Measurements from ENCODE around the gene OCEL1. TPM values are rescaled to one million over a fixed set of nuclear protein-coding genes. Genes with fewer than 3 reads are reported as not detected.

OCEL1 gene
- polyA plus RNA-seq, 4 donors, result 24.0 to 93.7 (median 50.9) TPM

GRCh38 chr19:17242431-17243208, 16.6 kb downstream of the OCEL1 start:
- 64 to 74% (median 66%) methylated on average over 7 to 8 of the region's 8 CpGs for WGBS, 3 donors
- H3K4me1 ChIP-seq (ENCODE audit: control insufficient read depth in 3 of 3, insufficient read depth in 2 of 3, low read depth in 1 of 3, low read length in 2 of 3), result peaks cover 3 to 45% (median 4%) of the 10 kb centered on the region in 3 donors
- H3K9me3 ChIP-seq (ENCODE audit: control insufficient read depth in 2 of 2, insufficient read depth in 1 of 2, low read depth in 1 of 2, low read length in 1 of 2), result no peaks in the 10 kb centered on the region
- H3K36me3 ChIP-seq (ENCODE audit: control insufficient read depth in 3 of 3, insufficient read depth in 2 of 3, low read depth in 1 of 3, low read length in 3 of 3), result peaks cover 0 to 40% (median 12%) of the 10 kb centered on the region in 3 donors
- peak overlapping the region; percentile 8 to 91 (median 85) for H3K27ac ChIP-seq (ENCODE audit: low read depth in 1 of 3, low read length in 2 of 3)
- no peak for DNase-seq
- no peaks in the 10 kb centered on the region for H3K27me3 ChIP-seq (ENCODE audit: control insufficient read depth in 3 of 3, insufficient read depth in 3 of 3, low read length in 3 of 3)
- FAIRE-seq, result no peak
- H3K4me3 ChIP-seq (ENCODE audit: low read depth in 1 of 3, low read length in 3 of 3), result peak overlapping the region in 2 of 3 donors; percentile 93 to 98

- H3K4me1 ChIP-seq (ENCODE audit: control insufficient read depth in 3 of 3, insufficient read depth in 2 of 3, low read depth in 1 of 3, low read length in 2 of 3), result peaks cover 3 to 51% (median 4%) of the 10 kb centered on the region in 3 donors
- no peaks in the 10 kb centered on the region for H3K27me3 ChIP-seq (ENCODE audit: control insufficient read depth in 3 of 3, insufficient read depth in 3 of 3, low read length in 3 of 3)
- H3K27ac ChIP-seq (ENCODE audit: low read depth in 1 of 3, low read length in 2 of 3), result peak overlapping the region; percentile 83 to 91 (median 85)
- peak; percentile 72 to 79 for DNase-seq
- FAIRE-seq, result no peak
- WGBS, 3 donors, result 24 to 41% (median 27%) methylated on average over 8 of the region's 8 CpGs
- H3K36me3 ChIP-seq (ENCODE audit: control insufficient read depth in 3 of 3, insufficient read depth in 2 of 3, low read depth in 1 of 3, low read length in 3 of 3), result peaks cover 0 to 33% (median 7%) of the 10 kb centered on the region in 3 donors
- H3K4me3 ChIP-seq (ENCODE audit: low read depth in 1 of 3, low read length in 3 of 3), result peak overlapping the region; percentile 86 to 98 (median 93)
- H3K9me3 ChIP-seq (ENCODE audit: control insufficient read depth in 2 of 2, insufficient read depth in 1 of 2, low read depth in 1 of 2, low read length in 1 of 2), result no peaks in the 10 kb centered on the region
Measured at GRCh38 chr19:17243211-17243829, 17.3 kb downstream of the OCEL1 start.

- Histone ChIP-seq H3K4me1 (ENCODE audit: control insufficient read depth in 3 of 3, insufficient read depth in 2 of 3, low read depth in 1 of 3, low read length in 2 of 3) (peaks cover 4 to 58% (median 6%) of the 10 kb centered on the region in 3 donors), H3K9me3 (ENCODE audit: control insufficient read depth in 2 of 2, insufficient read depth in 1 of 2, low read depth in 1 of 2, low read length in 1 of 2) (no peaks in the 10 kb centered on the region), H3K4me3 (ENCODE audit: low read depth in 1 of 3, low read length in 3 of 3) (peak overlapping the region; percentile 86 to 98 (median 93)), H3K27me3 (ENCODE audit: control insufficient read depth in 3 of 3, insufficient read depth in 3 of 3, low read length in 3 of 3) (no peaks in the 10 kb centered on the region), H3K36me3 (ENCODE audit: control insufficient read depth in 3 of 3, insufficient read depth in 2 of 3, low read depth in 1 of 3, low read length in 3 of 3) (peaks cover 0 to 27% (median 5%) of the 10 kb centered on the region in 3 donors), H3K27ac (ENCODE audit: low read depth in 1 of 3, low read length in 2 of 3) (peak overlapping the region; percentile 83 to 91 (median 85))
- FAIRE-seq (no peak), DNase-seq (peak; percentile 74 to 79)
- 8 to 22% (median 19%) methylated on average over 48 to 52 of the region's 52 CpGs for WGBS, 3 donors
Measured at GRCh38 chr19:17243830-17244617, 18.0 kb downstream of the OCEL1 start.

DNA sequence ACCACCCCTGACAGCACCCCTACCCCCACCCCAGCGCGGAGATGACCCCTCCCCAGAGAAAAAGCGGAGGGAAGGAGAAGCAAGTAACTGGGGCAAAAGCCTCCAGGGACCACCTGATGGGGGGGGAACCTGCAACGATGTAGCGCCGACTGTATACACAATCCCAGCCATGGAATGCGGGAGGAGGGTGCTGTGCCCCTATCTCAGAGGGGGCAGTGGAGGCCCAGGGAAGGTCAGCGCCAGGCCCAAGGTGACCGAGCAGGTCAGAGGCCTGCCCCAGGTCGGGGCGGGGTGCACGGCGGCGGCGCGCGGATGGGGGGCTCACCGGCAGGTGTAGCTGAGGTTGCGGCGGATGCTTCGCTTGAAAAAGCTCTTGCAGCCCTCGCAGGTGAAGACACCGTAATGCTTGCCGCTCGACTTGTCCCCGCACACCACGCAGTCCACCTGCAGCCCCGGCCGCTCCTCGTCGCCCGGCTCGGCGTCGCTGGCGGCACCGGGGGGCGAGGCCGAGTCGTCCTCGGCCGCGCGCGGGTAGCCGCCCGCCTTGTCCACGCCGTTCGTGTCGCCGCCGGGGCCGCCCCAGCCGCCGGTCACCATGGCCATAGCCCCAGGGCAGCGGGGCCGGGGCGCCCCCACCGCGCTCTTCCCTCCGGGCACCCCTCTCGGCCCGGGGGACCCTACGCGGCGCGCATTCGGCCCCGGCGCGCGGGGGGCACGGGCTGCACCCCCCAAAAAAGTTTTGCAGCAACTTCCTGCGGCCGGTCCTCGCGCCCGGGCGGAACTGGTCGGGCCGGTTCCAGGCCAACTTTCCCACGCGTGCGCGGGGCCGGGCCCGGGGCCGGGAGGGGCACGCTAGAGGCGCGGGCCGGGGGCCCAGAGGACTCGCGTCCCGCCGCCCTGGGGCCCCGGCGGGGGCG, 18.9 kb downstream of the OCEL1 start:
- H3K27ac ChIP-seq (ENCODE audit: low read depth in 1 of 3, low read length in 2 of 3), result peak overlapping the region; percentile 83 to 91 (median 85)
- peaks cover 0 to 23% (median 4%) of the 10 kb centered on the region in 3 donors for H3K36me3 ChIP-seq (ENCODE audit: control insufficient read depth in 3 of 3, insufficient read depth in 2 of 3, low read depth in 1 of 3, low read length in 3 of 3)
- H3K27me3 ChIP-seq (ENCODE audit: control insufficient read depth in 3 of 3, insufficient read depth in 3 of 3, low read length in 3 of 3), result no peaks in the 10 kb centered on the region
- peaks cover 3 to 59% (median 6%) of the 10 kb centered on the region in 3 donors for H3K4me1 ChIP-seq (ENCODE audit: control insufficient read depth in 3 of 3, insufficient read depth in 2 of 3, low read depth in 1 of 3, low read length in 2 of 3)
- FAIRE-seq (no peak), DNase-seq (peak in 1 of 2 donors; percentile 71)
- WGBS, 3 donors, result 1 to 4% (median 2%) methylated on average over 36 to 100 of the region's 100 CpGs
- peak overlapping the region; percentile 86 to 98 (median 93) for H3K4me3 ChIP-seq (ENCODE audit: low read depth in 1 of 3, low read length in 3 of 3)
- H3K9me3 ChIP-seq (ENCODE audit: control insufficient read depth in 2 of 2, insufficient read depth in 1 of 2, low read depth in 1 of 2, low read length in 1 of 2), result no peaks in the 10 kb centered on the region

GRCh38 chr19:17245535-17245984, 19.5 kb downstream of the OCEL1 start, which contains the start of gene NR2F6:
Gene NR2F6, minus strand, starts transcription at chr19:17245919. Its CDS starts 699 bp downstream, at chr19:17245220.
- H3K27ac ChIP-seq (ENCODE audit: low read depth in 1 of 3, low read length in 2 of 3), result peak within 1 kb of the TSS; percentile 86 to 93 (median 93)

DNA sequence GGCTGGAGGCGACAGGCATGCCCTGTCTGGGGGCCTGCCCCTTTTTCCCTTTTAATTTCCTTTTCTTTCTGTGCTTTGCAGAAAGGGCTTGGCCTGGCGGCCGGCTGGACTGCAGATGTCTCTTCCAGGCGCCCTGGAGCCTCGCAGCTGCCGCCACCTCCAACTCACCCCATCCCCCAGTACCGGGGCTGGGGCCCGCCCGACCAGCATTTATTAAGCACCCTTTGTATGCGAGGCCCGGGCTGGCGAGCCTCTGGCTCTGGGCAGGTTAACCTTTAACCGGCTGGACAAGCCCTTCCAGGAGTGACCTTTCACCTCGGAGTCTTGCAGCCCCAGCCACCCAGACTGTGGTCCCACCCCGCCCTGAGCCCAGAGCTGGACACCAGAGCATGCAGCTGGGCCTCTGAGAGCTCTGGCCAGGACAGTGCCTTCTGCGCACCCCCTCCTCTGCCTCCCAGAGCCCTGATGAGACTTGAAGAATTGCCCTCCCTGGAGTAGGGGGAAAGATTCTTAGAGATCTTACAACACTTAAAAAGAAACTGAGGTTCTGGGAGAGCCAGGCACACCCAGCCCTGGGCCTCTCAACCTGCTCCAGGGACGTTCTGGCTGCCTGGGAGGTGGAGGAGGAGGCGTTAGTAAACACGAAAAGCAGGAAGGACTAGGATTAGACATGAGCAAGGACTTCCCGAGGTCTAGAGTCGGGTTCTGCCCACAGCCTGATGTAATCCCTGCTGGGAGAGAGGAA, 20.8 kb downstream of the OCEL1 start:
- H3K36me3 ChIP-seq (ENCODE audit: control insufficient read depth in 3 of 3, insufficient read depth in 2 of 3, low read depth in 1 of 3, low read length in 3 of 3), result peaks cover 0 to 5% (median 0%) of the 10 kb centered on the region in 3 donors
- no peaks in the 10 kb centered on the region for H3K9me3 ChIP-seq (ENCODE audit: control insufficient read depth in 2 of 2, insufficient read depth in 1 of 2, low read depth in 1 of 2, low read length in 1 of 2)
- peak in 1 of 2 donors; percentile 72 for DNase-seq
- WGBS, 3 donors, result 13 to 17% (median 13%) methylated on average over 18 to 21 of the region's 21 CpGs
- peaks cover 0 to 42% (median 3%) of the 10 kb centered on the region in 3 donors for H3K4me1 ChIP-seq (ENCODE audit: control insufficient read depth in 3 of 3, insufficient read depth in 2 of 3, low read depth in 1 of 3, low read length in 2 of 3)
- peak overlapping the region in 2 of 3 donors; percentile 59 to 93 for H3K4me3 ChIP-seq (ENCODE audit: low read depth in 1 of 3, low read length in 3 of 3)
- FAIRE-seq, result no peak
- peak overlapping the region; percentile 86 to 93 (median 93) for H3K27ac ChIP-seq (ENCODE audit: low read depth in 1 of 3, low read length in 2 of 3)
- no peaks in the 10 kb centered on the region for H3K27me3 ChIP-seq (ENCODE audit: control insufficient read depth in 3 of 3, insufficient read depth in 3 of 3, low read length in 3 of 3)

More at GRCh38 chr19:17245535-17245984, 19.5 kb downstream of the OCEL1 start, which contains the start of gene NR2F6:
- FAIRE-seq (no peak), DNase-seq (no peak)
- H3K9me3 ChIP-seq (ENCODE audit: control insufficient read depth in 2 of 2, insufficient read depth in 1 of 2, low read depth in 1 of 2, low read length in 1 of 2), result no peaks in the 10 kb centered on the region
- WGBS, 3 donors, result 0 to 1% (median 1%) methylated on average over 16 to 72 of the region's 72 CpGs
- H3K4me1 ChIP-seq (ENCODE audit: control insufficient read depth in 3 of 3, insufficient read depth in 2 of 3, low read depth in 1 of 3, low read length in 2 of 3), result peaks cover 0 to 52% (median 3%) of the 10 kb centered on the region in 3 donors
- H3K27me3 ChIP-seq (ENCODE audit: control insufficient read depth in 3 of 3, insufficient read depth in 3 of 3, low read length in 3 of 3), result no peaks in the 10 kb centered on the region
- H3K36me3 ChIP-seq (ENCODE audit: control insufficient read depth in 3 of 3, insufficient read depth in 2 of 3, low read depth in 1 of 3, low read length in 3 of 3), result peaks cover 0 to 16% (median 0%) of the 10 kb centered on the region in 3 donors
- H3K4me3 ChIP-seq (ENCODE audit: low read depth in 1 of 3, low read length in 3 of 3), result peak within 1 kb of the TSS; percentile 86 to 98 (median 93)
